Measurements from ENCODE around the gene IL1RN.

- TF ChIP-seq CTCF (conservative IDR thresholded peaks at IDR 0.05) (no peak), ZFX (IDR thresholded peaks at IDR 0.05) (no peak)
Measured at GRCh38 chr2:113134717-113135116, 7.3 kb downstream of the IL1RN start.
